NCI-H2171 treated with DMSO at 0.1 percent for 48 hours (cell line): ENCODE results near the gene PLAC1.

Experiments used
- DNase-seq: peaks from one replicate; lab custom pipeline; 2025; lab: John Stamatoyannopoulos, UW

The PLAC1 gene

GRCh38 chrX:134670134-134670924, 12.1 kb upstream of the PLAC1 start:
- peak; percentile 87 for DNase-seq

GRCh38 chrX:134669378-134670098, 11.3 kb upstream of the PLAC1 start:
- DNase-seq, result no peak

DNA sequence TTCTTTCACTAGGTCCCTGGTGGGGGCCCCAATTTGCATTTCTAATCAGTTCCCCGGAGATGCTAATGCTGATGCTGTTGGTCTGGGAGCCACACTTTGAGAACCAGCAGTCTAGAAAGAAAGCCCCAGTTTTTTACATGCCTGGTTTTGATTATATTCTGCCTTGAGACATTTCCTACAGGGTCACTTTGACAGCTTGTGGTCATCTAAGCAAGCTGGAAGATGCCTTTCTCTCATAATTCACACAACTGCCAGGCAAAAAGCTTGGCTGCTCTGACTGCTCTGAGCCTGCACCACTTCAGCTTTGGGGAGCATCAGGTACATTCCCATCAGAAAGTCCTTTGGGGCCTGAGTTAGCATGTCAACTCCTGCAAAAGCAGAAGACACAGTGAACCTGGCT, 5.9 kb upstream of the PLAC1 start:
- no peak for DNase-seq

DNA sequence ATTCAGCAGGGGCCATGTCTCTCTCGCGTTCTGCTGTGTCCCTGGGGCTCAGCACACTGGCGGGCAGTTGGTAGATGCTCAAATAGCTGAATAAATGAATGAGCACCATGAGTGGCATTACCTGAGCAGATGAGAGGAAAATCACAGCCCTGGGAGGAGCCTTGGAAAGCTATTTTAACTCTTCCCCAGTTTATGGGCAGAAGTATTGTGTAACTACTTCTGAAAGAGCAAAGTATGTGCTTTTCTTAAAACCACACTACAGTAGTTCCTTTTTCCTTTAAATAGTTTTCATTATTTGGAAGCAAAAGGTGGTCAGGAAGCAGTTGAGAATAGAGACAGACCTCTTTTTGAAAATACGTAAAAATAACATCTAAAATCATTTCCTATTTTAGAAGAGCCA, 3.0 kb upstream of the PLAC1 start:
- no peak for DNase-seq

GRCh38 chrX:134660627-134661026, 2.4 kb upstream of the PLAC1 start:
- DNase-seq, result no peak

- DNase-seq, result no peak
Observed at GRCh38 chrX:134659761-134660160, 1.5 kb upstream of the PLAC1 start.

GRCh38 chrX:134658760-134659023, 421 bp upstream of the PLAC1 start:
- no peak for DNase-seq

- DNase-seq, result no peak
Observed at GRCh38 chrX:134654398-134655012, 3.8 kb downstream of the PLAC1 start.

- no peak for DNase-seq
Observed at GRCh38 chrX:134653835-134654234, 4.4 kb downstream of the PLAC1 start.

GRCh38 chrX:134650701-134651100, 7.6 kb downstream of the PLAC1 start:
- no peak for DNase-seq

- DNase-seq, result no peak
Observed at GRCh38 chrX:134649770-134650169, 8.5 kb downstream of the PLAC1 start.

GRCh38 chrX:134647477-134647877, 10.8 kb downstream of the PLAC1 start:
- peak; percentile 49 for DNase-seq

GRCh38 chrX:134646691-134647090, 11.6 kb downstream of the PLAC1 start:
- no peak for DNase-seq

GRCh38 chrX:134645936-134646543, 12.2 kb downstream of the PLAC1 start:
- no peak for DNase-seq

DNA sequence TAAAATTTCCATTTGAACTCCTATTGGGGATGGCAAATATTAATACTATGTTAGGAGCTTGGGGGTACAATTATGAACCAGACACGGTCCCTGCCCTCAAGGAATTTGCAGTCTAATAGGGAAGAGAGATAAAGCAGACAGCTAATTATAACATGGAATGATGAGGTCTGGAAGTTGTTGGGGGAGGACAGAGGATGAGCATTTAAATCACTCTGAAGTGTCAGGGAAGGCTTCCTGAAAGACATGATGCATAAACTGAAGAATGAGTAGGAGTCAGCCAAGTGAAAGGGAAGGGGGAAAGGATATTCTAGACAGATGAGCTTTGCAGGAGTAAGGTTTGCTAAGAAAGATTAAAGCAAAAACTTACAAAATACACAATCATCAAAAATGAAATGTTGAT, 15.9 kb downstream of the PLAC1 start:
- no peak for DNase-seq

- DNase-seq, result no peak
Observed at GRCh38 chrX:134641346-134641745, 16.9 kb downstream of the PLAC1 start.

GRCh38 chrX:134640914-134641313, 17.4 kb downstream of the PLAC1 start:
- DNase-seq, result no peak

DNA sequence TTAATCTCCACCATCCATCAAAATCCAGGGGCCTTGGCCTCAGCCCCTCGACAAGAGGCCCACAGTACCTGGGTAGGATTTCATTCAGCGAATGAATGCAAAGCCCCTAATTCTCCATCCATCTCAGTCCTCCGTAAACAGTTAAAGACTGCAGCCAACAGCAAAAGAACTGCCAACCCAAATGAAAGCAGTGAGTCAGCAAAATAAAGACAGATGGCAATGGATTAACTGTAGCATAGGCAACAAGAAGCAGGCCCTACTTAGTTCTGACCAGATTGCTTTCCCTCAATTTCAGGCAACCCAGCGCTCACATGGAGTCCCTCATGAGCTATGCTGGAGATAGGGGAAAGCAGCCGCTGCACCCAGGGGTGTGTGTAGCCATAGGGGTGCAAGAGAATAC, 21.4 kb downstream of the PLAC1 start:
- DNase-seq, result peak; percentile 70

- no peak for DNase-seq
Observed at GRCh38 chrX:134634691-134635090, 23.6 kb downstream of the PLAC1 start.

DNA sequence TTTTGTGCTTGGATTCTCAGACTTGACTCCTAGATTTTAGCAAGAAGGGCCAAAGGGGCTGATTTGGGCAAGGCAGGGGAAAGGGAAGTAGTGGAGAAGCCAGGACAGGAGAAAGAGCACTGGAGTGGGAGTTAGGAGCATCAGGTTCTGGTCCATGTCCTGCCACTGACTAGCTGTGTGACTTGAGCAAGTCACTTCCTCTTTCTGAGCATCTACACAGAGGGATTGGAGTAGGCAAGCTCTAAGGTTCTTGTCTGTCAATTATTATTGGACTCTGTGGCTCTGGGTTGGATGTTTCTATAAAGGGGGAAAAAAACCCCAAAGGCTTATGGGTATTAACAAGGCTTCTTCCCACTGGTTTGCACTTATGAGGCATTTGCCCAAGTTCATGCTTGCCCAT, 24.4 kb downstream of the PLAC1 start:
- no peak for DNase-seq

DNA sequence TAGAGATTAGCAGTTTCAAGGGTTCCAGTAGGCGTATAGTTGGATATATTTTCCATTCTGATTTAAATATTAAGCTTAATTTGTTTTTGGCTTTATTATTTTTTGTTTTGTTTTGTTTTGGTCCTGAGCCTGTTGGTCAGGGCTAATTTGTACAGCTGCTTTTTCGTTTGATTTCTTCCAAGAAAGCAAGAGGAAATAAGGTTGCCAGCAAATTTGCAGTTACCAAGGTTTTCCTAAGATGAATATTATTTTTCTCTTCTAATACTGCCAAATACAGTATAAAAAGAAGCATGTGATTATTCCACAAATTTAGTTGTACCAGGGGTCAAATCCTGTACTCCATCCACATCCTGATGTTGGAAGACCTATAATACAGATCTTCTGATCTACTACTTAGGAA, 24.9 kb downstream of the PLAC1 start:
- no peak for DNase-seq

GRCh38 chrX:134632355-134632754, 25.9 kb downstream of the PLAC1 start:
- no peak for DNase-seq
